ENCODE data around the gene NAV2.

Gene NAV2

DNA sequence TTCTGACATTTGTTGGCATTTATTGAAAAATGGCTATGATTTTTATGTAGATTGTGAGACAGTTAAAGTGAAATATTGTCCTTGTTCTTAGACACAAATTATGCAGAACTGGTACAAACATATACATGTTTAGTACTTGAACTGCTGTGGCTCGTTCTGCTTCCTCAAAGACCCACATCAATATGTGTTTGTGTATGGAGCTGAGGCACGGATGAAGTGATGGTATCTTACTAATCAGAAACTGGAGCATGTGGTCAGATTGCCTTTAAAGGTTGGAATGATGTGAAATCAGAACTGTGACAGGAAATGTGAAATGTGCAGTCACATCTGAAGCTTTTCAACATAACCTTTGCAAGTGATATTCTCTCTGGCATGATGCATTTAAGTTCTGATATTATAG, 130.4 kb downstream of the NAV2 start:
- no peak overlapping the region for H3K4me3 ChIP-seq (ENCODE audit: low read depth, low read length)
- TF ChIP-seq, protein P1, sequence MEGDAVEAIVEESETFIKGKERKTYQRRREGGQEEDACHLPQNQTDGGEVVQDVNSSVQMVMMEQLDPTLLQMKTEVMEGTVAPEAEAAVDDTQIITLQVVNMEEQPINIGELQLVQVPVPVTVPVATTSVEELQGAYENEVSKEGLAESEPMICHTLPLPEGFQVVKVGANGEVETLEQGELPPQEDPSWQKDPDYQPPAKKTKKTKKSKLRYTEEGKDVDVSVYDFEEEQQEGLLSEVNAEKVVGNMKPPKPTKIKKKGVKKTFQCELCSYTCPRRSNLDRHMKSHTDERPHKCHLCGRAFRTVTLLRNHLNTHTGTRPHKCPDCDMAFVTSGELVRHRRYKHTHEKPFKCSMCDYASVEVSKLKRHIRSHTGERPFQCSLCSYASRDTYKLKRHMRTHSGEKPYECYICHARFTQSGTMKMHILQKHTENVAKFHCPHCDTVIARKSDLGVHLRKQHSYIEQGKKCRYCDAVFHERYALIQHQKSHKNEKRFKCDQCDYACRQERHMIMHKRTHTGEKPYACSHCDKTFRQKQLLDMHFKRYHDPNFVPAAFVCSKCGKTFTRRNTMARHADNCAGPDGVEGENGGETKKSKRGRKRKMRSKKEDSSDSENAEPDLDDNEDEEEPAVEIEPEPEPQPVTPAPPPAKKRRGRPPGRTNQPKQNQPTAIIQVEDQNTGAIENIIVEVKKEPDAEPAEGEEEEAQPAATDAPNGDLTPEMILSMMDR (IDR thresholded peaks at IDR 0.05; ENCODE audit: low read depth, low read length), result no peak
- TF ChIP-seq, protein P2, sequence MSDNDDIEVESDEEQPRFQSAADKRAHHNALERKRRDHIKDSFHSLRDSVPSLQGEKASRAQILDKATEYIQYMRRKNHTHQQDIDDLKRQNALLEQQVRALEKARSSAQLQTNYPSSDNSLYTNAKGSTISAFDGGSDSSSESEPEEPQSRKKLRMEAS (IDR thresholded peaks at IDR 0.05; ENCODE audit: low read depth, low read length), result no peak
- TF ChIP-seq POLR2A (IDR thresholded peaks at IDR 0.05; ENCODE audit: extremely low read depth, insufficient read length), result no peak
- TF ChIP-seq MYC (IDR thresholded peaks at IDR 0.05; ENCODE audit: low read depth, low read length), result no peak
- no peak for DNase-seq (ENCODE audit: low read depth)

DNA sequence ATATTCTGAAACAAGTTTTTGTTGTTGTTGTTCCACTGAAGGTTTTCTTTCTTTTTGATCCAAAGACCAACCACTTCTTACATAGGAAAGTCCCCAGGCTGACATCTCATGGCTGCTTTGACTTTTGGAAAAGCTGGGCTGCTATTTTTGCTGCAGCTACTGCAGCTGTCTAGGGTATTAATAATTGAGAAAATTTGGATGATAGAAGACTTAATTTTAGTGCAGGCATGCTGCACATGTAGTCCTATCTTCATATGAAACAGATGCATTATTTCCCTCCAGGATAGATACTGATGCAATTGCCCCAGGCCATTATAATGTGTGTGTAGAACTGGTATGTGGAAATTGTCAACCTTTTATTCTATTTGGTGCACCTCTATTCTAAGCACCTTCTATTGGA, 131.4 kb downstream of the NAV2 start:
- no peak overlapping the region for H3K4me3 ChIP-seq (ENCODE audit: low read depth, low read length)
- TF ChIP-seq MYC (IDR thresholded peaks at IDR 0.05; ENCODE audit: low read depth, low read length), result no peak
- DNase-seq (ENCODE audit: low read depth), result no peak

DNA sequence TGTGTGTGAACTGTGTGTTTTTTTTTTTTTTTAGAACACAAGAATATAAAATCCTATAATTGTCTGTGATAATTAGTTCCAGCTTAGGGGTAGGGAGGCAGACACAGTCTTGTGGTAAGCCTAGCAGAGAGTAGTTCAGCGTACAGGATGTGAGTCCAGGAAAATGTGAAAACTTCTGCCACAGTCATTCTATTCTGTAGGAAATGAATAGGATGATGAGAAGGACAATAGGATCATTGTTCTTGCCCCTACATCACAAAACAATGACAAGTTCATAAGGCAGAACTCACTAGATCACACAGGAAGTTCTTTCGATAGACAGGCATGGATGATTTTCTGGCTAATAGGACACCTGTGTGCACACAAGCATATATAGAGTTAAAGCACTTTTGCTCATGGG, 132.2 kb downstream of the NAV2 start:
- TF ChIP-seq, protein P2 (IDR thresholded peaks at IDR 0.05; ENCODE audit: low read depth, low read length), result no peak
- TF ChIP-seq POLR2A (IDR thresholded peaks at IDR 0.05; ENCODE audit: extremely low read depth, insufficient read length), result no peak
- TF ChIP-seq MYC (IDR thresholded peaks at IDR 0.05; ENCODE audit: low read depth, low read length), result no peak
- no peak for DNase-seq (ENCODE audit: low read depth)
- no peak overlapping the region for H3K4me3 ChIP-seq (ENCODE audit: low read depth, low read length)

DNA sequence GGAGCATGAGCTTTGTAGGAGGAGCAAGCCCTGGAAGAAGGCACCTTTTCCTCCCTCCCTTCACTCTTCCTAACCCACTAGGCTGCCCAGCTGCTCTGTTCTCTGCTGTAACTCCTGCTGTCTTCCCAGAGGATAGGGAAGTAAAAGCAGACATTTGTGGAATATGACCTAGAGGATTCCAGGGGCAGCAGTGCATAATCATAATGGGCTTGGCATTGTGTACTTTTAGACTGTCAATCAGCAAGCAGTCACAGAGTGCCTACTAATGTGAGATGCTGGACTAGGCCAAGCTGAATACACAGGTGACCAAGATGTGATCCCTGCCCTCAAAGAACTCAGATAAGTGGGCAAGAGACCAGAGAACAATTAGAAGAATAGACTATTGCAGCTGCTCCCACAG, 133.0 kb downstream of the NAV2 start:
- TF ChIP-seq, protein P1 (IDR thresholded peaks at IDR 0.05; ENCODE audit: low read depth, low read length), result no peak
- TF ChIP-seq POLR2A (IDR thresholded peaks at IDR 0.05; ENCODE audit: extremely low read depth, insufficient read length), result no peak
- TF ChIP-seq, protein P2 (IDR thresholded peaks at IDR 0.05; ENCODE audit: low read depth, low read length), result no peak
- TF ChIP-seq MYC (IDR thresholded peaks at IDR 0.05; ENCODE audit: low read depth, low read length), result no peak
- H3K4me3 ChIP-seq (ENCODE audit: low read depth, low read length), result no peak overlapping the region
- no peak for DNase-seq (ENCODE audit: low read depth)

DNA sequence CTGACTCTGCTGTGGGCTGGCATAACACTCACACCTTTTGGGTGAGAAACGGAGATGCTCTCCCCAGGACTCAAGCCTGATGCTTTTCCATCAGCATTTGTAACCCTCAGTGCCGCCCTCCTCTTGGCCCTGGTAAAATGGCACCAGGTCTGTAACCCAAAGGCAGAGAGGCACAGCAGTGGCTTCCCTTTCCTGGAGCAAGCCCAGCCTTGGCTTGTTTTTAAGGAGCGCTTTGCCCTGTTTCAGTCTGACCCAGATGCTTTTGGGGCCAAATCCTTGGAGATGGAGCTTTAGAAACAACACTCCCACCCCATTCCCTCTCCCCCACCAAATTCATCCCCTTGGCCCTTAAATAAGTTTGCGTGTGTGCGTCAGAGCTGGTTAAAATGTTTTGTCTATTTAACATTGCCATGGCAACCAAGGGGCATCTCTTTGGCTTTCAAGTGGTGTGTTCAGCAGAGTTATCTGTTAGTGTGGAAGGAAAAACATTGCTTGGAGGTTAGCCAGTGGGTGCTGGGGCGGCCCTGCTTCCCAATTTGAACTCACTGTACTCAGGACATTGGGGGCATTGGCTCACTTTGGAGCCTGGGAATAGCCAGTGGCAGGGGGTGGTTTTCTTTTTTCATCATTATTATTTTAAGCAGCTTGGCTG, 134.1 kb downstream of the NAV2 start:
- TF ChIP-seq POLR2A (IDR thresholded peaks at IDR 0.05; ENCODE audit: extremely low read depth, insufficient read length), result no peak
- TF ChIP-seq, protein P2 (IDR thresholded peaks at IDR 0.05; ENCODE audit: low read depth, low read length), result no peak
- TF ChIP-seq MYC (IDR thresholded peaks at IDR 0.05; ENCODE audit: low read depth, low read length), result no peak
- TF ChIP-seq, protein P1 (IDR thresholded peaks at IDR 0.05; ENCODE audit: low read depth, low read length), result no peak
- H3K4me3 ChIP-seq (ENCODE audit: low read depth, low read length), result no peak overlapping the region
- no peak for DNase-seq (ENCODE audit: low read depth)

DNA sequence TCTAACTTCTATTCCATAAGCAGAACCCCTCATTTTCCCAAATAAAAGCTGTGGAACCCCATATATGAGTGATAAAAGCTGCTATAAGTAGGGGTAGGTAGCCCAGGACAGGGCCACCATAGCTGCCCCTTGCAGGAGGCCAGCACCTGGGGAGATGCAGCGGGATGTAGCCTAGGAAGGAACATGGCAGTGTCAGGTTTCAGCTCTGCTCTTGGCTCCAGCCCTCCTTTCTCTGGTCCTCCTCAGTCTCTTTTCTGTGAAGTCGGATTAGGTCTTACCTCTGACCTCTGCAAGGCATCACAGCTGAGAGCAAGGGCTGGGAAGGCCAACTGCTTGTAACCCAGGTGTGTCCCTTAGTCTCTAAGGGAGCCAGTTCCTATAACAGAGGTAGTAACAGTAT, 135.6 kb downstream of the NAV2 start:
- no peak for TF ChIP-seq POLR2A (IDR thresholded peaks at IDR 0.05; ENCODE audit: extremely low read depth, insufficient read length)
- TF ChIP-seq, protein P1 (IDR thresholded peaks at IDR 0.05; ENCODE audit: low read depth, low read length), result no peak
- TF ChIP-seq, protein P2 (IDR thresholded peaks at IDR 0.05; ENCODE audit: low read depth, low read length), result no peak
- TF ChIP-seq MYC (IDR thresholded peaks at IDR 0.05; ENCODE audit: low read depth, low read length), result no peak
- no peak for DNase-seq (ENCODE audit: low read depth)
- H3K4me3 ChIP-seq (ENCODE audit: low read depth, low read length), result no peak overlapping the region

Data from NB4 (cell line).